GM12875 (cell line): ENCODE measurements around the gene SLC36A3.
A peak's percentile ranks its signal among the peaks of the same experiment; 100 is the strongest.

Source experiments
- H3K4me3 ChIP-seq: one replicate; pipeline ENCODE4 v1.5.1; 2011; ENCODE audit warnings: low read depth, low read length, control low read depth
- CTCF ChIP-seq: IDR thresholded peaks from 2 replicates; pipeline ENCODE4 v1.5.1; 2011; ENCODE audit warnings: low read depth, mild to moderate bottlenecking, control low read depth, inconsistent platforms, low read length, moderate library complexity, borderline replicate concordance; ENCODE audit not compliant: insufficient read depth

The SLC36A3 gene

GRCh38 chr5:151262532-151262931, 41.0 kb downstream of the SLC36A3 start:
- no peak for TF ChIP-seq CTCF
- H3K4me3 ChIP-seq = no peak overlapping the region

- no peak for TF ChIP-seq CTCF
- no peak overlapping the region for H3K4me3 ChIP-seq
Measured at GRCh38 chr5:151259931-151260330, 43.6 kb downstream of the SLC36A3 start.

- TF ChIP-seq CTCF = no peak
- H3K4me3 ChIP-seq = no peak overlapping the region
Measured at GRCh38 chr5:151258816-151259215, 44.8 kb downstream of the SLC36A3 start.

GRCh38 chr5:151258201-151258611, 45.4 kb downstream of the SLC36A3 start:
- H3K4me3 ChIP-seq = no peak overlapping the region
- TF ChIP-seq CTCF = no peak

- H3K4me3 ChIP-seq = peak overlapping the region; percentile 14
- TF ChIP-seq CTCF = no peak
Measured at GRCh38 chr5:151257731-151258181, 45.8 kb downstream of the SLC36A3 start.

GRCh38 chr5:151255621-151256286, 47.8 kb downstream of the SLC36A3 start:
- peak overlapping the region; percentile 17 for H3K4me3 ChIP-seq
- no peak for TF ChIP-seq CTCF

- H3K4me3 ChIP-seq = peak overlapping the region; percentile 17
Measured at GRCh38 chr5:151254990-151255389, 48.6 kb downstream of the SLC36A3 start.
